ENCODE results near the gene AP1G2.
A peak's percentile ranks its signal among the peaks of the same experiment; 100 is the strongest.

AP1G2 gene

DNA sequence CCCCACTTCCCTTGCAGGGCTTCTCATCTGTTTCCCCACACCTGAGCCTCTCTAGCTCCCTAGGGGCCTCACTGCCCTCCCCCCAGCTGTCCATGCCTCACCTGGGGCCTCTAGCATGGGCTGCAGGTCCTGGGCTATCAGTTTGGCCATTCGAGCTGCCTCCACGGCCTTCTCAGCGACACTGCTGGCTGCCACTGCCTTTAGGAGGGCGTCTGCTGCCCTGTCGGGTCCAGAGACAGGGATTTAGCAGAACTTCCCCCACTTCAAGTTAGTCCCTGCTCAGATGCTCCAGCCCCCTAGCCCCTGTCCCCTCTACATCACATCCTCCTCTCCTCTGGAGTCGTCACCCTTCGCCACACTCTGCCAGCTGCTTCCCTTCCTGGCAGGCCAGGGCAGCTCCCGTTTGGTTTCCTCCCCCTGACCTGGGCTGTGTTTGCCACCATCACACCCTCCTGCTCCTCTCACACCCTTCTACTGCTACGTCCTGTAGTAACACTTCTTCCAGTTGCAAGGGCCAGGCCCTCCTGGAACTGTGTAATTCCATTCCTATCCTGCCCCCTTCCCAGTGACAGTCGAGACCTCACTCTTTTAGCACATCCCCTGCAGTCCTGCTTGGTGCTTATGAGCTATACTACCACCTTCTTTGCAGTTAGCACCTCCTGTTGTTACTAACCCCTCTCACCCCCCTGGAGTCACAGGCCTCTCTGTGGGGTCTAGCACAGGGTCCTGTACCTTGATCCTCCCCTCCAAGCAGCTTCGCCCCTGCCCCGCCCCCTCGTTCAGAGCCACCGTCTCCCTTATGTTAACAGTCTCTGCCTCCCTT is 4.3 kb upstream of the AP1G2 start:
- DNase-seq (ENCODE audit: low read depth in 2 of 2), result no peak

DNA sequence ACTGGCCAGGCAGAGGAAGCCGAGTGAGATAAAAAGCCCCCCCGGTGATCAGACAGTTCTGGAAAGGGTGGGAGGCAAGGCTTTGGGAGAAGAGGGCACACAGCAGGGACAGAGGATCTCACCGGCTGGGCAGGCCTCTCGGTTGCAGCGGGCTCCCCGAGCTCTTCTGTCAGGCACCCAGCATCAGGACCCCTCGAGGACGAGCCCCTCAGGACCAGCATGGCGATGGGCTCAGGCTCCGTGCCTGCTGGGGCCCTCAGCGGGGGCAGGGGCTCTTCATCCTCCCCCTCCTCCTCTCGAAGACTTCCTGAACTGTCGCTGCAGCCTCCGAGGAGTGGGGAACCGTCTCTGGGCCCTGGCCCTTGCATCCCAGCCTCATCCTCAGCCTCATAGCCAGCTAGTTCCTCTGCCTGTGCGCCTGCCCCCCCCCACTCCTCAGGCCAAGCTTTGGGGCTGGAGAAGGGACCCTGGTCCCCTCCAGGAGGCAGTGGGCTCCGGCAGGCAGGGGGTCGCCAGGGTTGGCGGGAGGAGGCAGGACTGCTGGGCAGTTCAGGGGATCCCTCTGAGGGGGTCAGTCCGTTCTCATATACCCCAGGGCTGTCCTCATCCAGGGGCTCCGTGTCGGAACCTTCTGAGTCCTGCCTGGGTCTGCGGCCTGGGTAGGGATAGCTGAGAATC is 3.4 kb upstream of the AP1G2 start:
- no peak for DNase-seq (ENCODE audit: low read depth in 2 of 2)

DNA sequence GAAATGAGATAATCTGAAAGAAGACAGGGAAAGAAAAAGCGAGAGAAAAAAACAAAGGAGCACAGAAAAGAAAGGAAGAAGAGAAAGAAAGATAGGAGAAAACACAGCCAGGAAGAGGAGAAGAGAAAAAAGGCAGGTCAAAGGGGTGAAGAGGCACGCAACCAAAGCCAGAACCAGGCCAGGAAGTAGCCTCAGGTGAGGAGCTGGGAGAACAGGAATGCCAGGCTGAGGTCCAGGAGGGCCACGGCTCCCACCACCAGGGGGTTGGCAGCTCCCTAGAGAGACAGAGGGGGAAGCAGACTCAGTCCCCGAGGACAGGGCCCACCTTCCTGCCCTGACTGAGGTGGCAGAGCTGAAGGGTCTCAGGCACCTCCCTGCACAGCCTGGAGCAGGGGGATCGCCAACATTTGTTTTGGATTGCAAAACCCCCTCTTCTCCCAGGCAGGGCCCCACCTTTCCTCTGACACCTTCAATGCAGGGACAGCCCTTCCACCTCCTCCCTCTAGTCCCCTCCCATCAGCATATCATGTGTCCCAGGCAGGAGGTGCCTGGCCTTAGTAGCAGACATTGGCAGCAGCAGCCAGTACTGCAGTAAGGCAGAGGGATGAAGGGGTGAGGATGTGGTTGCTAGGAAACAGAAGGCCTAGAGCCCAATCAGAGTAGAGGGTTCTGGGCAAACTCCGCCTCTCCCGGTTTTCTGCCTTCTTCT is 2.0 kb upstream of the AP1G2 start:
- DNase-seq (ENCODE audit: low read depth in 2 of 2), result no peak

DNA sequence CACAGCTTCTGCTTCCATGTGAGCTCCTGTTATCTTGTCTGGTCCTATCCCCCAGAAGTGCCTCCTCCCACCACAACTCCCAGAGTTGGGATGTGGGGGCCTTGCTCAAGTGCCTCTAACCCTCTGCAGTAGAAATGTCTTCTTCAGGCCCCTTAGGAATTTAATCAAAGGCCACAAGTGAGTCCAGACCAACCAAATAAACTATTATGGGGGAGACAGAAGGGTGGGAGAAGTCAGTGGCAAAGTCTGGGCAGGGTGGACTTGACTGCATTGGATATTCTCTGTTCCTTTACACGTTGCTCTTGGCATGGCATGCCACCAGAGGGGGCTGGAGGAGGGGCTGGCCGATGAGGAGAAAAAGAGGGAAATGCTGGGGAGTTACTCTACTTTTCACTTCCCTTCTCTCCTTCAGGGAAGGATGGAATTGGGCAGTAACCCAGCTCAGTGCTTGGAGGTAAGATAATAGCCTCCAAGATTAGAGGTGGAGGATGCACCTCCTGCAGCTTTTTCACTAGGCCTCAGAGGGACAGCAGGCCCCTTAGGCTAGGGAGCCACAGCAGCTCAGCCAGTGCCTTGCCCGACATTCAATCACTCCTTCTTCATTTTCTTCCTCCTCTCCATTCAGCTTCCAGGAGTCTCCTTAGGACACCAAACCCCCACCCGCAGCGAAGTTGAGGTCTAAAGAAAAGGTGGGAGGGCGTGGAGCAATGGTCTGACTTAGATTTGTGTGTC is 1.2 kb upstream of the AP1G2 start:
- no peak for DNase-seq (ENCODE audit: low read depth in 2 of 2)

DNA sequence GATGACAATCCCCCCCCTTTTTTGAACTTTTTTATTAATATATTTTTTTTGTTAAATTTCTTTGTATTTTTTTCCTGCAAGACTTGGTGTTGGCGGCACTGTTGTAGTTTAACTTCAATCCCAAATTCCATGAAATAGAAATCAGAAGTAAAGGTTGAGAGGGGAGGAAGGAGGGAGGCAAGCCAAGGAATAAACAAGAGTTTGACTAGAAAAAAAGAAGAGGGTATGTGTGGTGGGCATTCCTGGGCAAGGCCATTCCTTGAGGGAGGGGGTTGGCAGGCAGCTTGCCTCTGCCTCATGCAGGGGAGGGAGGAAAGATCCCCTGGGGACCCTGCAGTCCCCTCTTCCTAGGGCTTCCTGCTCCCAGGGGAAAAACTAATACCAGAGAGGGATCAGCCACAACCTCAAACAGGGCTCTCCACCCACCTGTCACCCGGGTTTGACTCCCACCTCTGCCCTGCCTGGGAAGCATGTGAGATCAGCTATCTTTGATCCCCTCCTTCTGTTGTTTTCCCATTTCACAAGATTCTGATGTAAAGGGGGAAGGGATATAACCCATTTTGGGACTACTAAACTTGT is 519 bp upstream of the AP1G2 start:
- DNase-seq (ENCODE audit: low read depth in 2 of 2), result no peak

DNA sequence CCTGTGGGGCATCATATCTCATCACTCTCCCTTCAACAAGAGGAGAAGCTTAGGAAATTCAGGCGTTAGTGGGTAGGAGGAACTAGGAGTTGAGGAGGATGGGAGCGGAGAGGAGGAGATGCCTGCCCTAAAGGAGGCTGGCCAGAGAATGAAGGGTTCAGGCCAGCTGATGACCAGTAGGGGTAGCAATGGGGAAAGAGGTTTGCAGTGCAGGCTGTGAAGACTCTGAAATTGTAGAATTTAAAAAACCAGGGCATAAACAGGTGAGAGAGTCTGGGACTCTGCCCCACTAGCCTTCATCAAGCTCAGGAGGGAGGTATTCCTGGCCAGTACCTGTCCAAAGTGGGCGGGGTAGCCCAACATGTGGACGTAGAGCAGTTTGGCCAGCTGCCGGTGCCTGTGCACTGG is 809 bp downstream of the AP1G2 start:
- DNase-seq (ENCODE audit: low read depth in 2 of 2), result no peak

DNA sequence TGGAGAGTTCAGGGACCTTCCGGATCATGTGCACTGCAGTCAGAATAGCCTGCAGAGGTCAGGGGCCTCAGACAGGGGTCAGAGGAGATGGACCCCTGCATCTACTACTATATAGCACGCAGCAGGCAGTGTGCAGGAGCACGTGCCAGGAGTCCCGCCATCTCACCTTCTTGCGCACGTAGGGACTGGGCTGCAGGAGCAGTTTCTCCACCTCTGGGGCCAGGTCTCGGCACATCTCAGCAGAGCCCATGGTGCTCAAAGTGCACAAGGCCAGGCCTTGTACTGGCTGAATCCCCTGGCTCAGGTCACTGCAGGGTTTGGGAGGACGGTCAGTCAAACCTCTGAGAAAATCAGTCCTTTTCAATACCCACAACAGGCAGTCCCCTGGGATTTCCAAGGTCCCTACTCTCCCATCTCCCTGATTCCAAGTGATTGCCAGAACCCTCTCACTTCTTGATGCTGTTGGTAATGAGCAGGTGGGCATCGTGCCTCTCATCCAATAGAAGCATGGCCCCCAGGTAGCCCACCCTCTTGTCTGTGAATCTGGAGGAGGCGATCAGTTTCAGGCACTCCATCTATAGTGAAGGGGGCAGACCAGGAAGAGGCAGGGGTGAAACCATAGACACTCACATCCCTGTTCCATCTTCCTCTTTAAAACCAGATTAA is 1.3 kb downstream of the AP1G2 start:
- no peak for DNase-seq (ENCODE audit: low read depth in 2 of 2)

DNA sequence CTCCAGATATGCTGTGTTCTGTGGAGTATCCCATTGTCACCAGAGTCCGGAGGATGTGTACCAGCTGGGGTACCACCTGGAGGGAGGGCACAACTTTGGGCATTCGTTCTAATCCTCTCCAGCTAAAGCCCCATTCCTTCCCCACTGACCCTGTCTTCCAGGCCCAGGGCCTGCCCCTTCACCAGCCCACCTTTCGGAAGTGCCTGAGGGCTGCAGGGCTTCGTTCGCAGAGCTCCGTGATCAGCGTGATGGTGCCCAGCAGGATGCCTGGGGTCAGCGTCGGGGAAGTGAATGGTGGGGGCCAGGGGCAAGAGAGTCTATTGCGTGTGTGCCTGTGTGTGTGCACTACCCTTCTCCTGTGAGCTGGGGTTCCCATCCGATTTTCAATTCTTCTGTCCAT is 2.0 kb downstream of the AP1G2 start:
- DNase-seq (ENCODE audit: low read depth in 2 of 2), result no peak

DNA sequence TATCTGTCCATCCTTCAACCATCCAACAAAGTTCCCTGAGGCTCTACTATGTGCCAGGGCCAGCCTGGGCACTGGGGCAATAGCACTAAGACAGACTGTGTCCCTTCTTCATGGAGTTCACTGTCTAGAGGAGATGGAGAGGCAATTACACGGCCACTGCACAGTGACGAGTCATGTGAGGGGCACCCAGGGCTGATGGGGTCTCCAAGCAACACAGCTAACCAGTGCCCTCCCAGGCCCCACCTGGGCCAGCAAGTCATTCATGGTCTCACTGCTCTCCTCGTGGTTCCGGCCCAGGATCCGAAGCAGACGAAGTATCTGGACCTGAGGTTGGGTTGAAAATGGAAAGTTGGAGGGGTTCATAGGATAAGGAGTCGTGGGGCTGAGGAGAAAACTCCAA is 2.7 kb downstream of the AP1G2 start:
- no peak for DNase-seq (ENCODE audit: low read depth in 2 of 2)

DNA sequence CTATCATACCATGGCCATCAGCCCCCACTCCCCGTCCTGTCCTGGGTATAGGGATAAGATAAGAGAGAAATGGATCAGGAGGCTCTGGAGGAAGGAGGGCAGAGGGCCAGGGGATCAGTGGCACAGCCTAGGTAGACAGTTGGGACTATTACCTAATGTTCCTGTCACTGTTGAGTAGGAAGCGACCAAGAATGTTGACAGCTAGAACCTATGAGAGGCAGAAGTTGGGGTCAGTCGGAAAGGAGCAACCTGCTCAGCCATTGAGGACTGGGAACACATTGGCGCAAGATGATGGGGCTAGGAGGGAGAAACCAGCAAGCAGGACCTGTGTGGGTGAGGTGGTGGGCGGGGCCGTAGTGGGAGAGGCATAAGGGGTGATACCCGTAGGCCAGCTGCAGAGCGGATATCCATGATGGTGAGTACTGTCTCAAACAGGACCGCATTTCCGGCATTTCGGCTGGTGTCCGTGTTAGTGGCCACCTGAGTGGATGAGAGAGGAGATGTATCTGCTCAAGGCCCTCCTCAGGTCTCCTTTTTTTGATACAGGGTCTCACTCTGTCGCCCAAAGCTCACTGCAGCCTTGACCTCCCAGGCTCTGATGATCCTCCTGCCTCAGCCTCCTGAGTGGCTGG is 3.3 kb downstream of the AP1G2 start:
- DNase-seq (ENCODE audit: low read depth in 2 of 2), result no peak

DNA sequence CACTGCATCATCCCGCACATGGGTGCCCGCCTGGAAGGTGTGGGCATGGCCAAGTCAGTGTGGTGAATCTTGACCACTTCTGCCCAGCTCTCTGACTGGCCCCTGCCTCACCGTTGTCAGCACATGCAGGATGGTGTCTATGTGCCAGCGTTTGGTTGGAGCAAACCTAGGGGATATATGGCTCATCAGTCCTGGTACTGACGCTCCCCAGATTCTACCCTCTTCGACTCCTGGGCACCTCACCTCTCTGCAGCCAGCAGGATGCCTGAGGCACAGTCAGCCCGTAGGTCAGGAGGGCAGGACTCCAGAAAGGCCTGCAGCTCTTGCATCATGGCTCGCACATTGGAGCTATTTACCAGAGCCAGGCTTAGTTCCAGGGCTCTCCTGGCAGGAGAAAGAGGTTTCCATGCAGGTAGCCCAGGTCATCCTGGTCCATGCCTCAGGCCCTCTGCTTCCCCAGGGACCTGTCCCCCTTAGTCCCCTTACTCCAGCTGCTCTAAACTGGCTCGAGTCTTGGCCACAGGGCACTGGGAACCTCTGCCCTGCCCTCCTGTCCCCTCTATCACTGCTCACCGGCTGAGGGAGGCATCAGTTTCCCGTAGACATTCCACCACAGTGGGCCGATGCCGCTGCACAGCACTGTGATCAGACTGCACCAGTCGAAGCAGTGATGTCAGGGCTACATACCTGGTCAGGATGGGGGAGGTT is 4.0 kb downstream of the AP1G2 start:
- DNase-seq (ENCODE audit: low read depth in 2 of 2), result no peak

DNA sequence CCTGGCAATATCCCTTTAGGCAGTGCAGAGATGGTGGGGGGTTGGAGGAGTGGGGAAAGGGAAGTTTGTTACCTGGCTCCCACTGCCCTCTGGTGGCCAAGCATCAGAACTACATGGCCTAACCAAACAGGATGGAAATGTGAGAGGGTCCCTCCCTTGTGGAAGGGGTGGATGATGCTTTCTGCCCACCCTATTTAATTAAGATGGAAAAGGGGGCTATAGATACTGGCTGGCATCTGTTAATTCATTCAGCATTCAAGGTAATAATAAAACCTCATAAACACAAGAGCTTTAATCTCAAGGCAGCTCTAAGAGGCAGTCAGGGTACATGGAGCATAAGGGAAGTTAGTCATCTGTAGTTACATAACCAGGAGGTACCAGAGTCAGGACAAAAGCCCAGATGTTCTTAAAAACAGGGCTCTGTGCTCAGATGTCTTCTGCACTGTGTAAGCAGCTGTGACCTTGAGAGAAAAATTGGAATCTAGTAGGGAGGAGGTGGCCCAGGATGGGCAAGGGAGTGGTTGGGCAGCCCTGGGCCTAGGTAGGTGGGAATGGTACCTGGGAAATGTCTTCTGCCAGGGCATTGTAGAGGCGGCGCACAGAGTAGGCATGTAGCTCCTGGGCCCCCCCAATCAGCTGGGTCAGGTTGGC is 4.6 kb downstream of the AP1G2 start:
- peak in 1 of 2 donors; percentile 48 for DNase-seq (ENCODE audit: low read depth in 2 of 2)

DNA sequence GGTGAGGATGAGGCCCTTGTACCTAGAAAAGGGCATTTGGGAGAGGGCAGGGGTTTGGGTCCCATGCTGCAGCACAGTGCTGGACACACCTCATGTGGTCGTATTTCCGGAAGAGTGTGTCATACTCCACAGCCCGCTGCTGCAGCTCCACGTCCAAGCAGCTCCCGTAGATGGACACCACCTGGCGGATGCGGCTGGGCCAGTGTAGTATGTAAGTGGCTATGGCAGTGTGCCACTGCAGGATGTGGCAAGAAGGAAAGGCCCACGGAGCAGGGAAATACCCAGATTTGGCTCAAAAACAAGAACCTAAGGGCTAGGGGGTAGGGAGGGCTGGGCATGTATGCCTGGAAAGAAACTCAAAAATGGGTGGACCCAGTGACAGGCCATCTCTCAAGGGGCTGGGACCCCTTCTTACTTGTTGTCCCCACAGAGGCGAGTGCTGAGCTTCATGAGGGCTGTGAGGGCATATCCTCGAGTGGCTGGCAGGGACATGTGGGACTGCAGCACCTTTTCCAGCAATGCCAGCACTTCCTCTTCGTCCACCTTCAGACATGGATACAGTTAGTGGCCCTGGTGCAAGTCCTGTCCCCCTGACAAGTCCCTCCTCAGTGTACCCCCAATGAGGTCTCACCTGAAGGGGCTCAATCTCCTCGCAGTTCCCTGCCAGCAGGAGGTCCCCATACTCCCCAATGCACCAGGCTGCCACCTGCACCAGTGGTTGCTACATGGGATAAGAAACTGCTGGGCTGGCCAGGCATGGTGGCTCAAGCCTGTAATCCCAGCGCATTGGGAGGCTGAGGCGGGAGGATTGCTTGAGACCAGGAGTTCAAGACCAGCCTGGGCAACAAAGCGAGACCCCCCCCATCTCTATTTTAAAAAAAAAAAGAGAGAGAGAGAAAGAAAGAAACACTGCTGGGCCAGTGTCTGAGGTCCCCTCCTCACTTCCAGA is 5.4 kb downstream of the AP1G2 start:
- no peak for DNase-seq (ENCODE audit: low read depth in 2 of 2)

DNA sequence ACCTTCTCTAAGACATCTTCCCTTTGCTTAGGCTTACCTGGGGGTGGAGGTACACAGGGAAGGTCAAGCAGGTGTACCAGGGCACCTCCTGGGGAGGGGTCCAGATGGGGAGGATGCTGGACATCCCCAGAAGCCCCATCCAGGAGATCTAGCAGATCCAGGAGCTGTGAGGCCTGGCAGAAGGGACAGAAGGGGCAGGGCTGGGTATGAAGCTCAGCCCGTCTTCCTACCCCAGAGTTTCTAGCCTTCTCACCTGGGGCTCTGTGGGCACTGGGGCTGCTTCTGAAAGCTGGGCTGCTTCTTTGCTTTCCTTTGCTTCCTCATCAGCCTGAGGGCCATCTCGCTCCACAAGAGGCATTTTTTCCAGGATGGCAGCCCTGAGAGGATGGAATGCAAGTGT is 6.3 kb downstream of the AP1G2 start:
- no peak for DNase-seq (ENCODE audit: low read depth in 2 of 2)

DNA sequence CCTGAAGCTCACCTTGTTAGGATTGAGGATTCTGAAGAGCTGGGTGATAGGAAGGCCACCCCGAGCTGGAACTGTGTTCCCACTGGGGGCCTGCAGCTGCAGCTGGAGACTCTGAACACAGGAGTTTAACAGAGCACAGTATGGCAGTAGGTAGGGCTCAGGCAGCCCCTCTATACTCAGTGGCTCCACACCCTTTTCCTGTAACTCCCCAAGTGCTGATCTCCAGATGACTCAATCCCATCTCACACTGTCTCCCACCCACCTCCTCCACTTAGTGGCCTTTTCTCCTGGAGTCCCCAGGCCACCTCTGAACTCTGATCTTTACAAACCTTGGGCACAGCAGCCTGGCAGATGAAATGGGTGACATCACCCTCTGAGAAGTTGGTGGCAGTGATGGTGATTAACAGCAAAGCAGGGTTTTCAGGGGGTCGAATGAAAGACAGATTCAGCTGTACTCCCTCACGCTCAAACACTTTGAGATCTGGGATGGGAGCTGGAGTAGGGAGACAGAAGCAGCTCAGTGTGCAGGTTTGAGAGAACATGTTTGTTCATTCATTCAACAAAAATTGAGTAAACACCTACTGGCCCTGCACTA is 7.6 kb downstream of the AP1G2 start:
- DNase-seq (ENCODE audit: low read depth in 2 of 2), result no peak

DNA sequence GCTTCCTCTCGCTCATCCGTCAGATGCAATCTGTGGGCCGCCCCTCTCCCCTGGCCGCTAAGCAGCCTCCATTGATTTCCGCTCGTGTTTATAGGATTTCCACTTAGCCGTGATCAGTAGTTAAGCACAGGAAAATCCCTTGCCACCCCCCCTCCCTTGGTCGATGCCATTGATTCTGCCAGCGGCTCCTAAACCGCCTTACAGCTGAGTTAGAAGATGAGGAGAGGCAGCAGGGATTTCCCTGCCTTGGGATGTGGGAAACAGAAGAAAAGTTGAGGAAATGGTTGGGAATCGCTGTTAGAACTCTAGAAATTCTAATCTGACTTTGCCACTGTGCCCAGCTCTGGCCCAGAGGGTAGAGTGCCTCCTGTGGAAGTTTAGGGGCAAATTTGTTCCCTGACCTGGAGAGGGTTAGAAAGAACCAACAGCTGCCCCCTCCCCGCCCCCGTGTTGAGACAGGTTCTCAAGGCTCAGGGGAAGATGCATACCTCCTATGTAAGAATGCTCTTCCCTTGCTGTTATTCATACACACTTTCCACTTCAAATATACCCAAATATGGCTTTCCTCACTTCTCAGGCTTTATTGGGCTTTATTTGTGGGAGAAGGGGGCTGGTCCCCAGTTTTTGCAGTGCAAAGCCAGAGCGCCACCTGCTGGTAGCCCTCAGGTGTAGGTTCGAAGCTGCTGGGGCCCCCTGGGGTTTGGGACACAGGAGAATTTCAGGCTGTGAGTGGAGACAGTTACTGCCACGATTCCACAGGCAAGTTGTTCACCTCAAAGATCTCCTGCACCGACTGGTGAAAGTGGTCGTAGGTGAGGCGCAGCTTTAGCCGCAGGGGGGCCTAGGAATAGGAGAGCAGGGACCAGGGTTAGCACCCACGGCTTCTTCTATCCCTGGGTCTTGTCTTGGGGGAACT is 8.3 kb downstream of the AP1G2 start:
- peak; percentile 28 to 50 for DNase-seq (ENCODE audit: low read depth in 2 of 2)
